K562 (cell line): ENCODE results near the gene ADRA2B. TPM values are rescaled to one million over a fixed set of nuclear protein-coding genes. Genes with fewer than 3 reads are reported as not detected.

Source experiments
- ATAC-seq: fragments of 200-7000 bp; cut with Tn5 transposase; 3 replicates; pipeline ENCODE4 v1.9.1; 2020; ENCODE audit warnings: moderate library complexity
- BruUV-seq: library from RNA; stranded (reverse); fragments of 400-500 nt; replicated peaks from 2 replicates; lab custom pipeline; 2021; lab: Mats Ljungman, UMichigan
- CTCF ChIA-PET: fragments of 300-600 bp; formaldehyde crosslinking; extraction: SDS; loops from one replicate; lab custom pipeline; 2021; ENCODE audit warnings: low intra/inter-chr PET ratio; lab: Yijun Ruan, JAX
- POLR2A ChIA-PET: fragments of 300-600, 350-650 bp; sonication (Branson Sonifier 250); formaldehyde crosslinking; extraction: SDS; loops from one replicate; lab custom pipeline; 2021; ENCODE audit warnings: antibody characterized with exemption, inconsistent platforms; lab: Yijun Ruan, JAX
- DNase-seq, 4 experiments: peaks; one replicate each; pipeline versions ENCODE4 v3.0.0 to v3.0.0-alpha.2; 2011 to 2018; ENCODE audit warnings: low spot score in 3 of 4, mixed read lengths in 3 of 4; ENCODE audit errors: extremely low read depth in 1 of 4
- FAIRE-seq: peaks from 2 replicates; lab custom pipeline; 2011; peaks lifted over from hg19 to GRCh38; lab: Jason Lieb, UNC
- H2AFZ ChIP-seq: 2 replicates; pipeline ENCODE4 v1.6.0; 2011; ENCODE audit warnings: low read depth, low read length, control low read depth, inconsistent platforms
- H3K27ac ChIP-seq: fragments of 200-600 bp; 3 replicates; pipeline ENCODE4 v1.8.0; 2011; ENCODE audit warnings: low read depth, mild to moderate bottlenecking, control low read depth, inconsistent platforms, low read length, moderate library complexity, mixed read lengths; ENCODE audit errors: extremely low read depth
- H3K27me3 ChIP-seq, 2 experiments: fragments of 300-600 bp in 1 of 2; 2 replicates in 1 of 2; 3 replicates in 1 of 2; pipeline versions ENCODE4 v1.6.0 to v1.8.0; 2011; ENCODE audit warnings: inconsistent platforms in 2 of 2, low read length in 2 of 2, mild to moderate bottlenecking in 1 of 2, mixed read lengths in 1 of 2, moderate library complexity in 1 of 2; ENCODE audit not compliant: control insufficient read depth in 2 of 2, insufficient read depth in 2 of 2
- H3K36me3 ChIP-seq: fragments of 300-600 bp; 3 replicates; pipeline ENCODE4 v1.8.0; 2011; ENCODE audit warnings: mild to moderate bottlenecking, low read length, inconsistent platforms; ENCODE audit not compliant: control insufficient read depth, insufficient read depth
- H3K4me1 ChIP-seq, 2 experiments: fragments of 200-600 bp in 1 of 2; replicated peaks in 1 of 2; 2 replicates in 1 of 2; 3 replicates in 1 of 2; pipeline versions ENCODE4 v1.5.1 to v1.8.0; 2011; ENCODE audit warnings: inconsistent platforms in 2 of 2, low read length in 2 of 2, mild to moderate bottlenecking in 1 of 2, mixed read lengths in 1 of 2, moderate library complexity in 1 of 2; ENCODE audit not compliant: control insufficient read depth in 2 of 2, insufficient read depth in 2 of 2
- H3K4me2 ChIP-seq: 2 replicates; pipeline ENCODE4 v1.6.1; 2011; ENCODE audit warnings: low read length, control low read depth, inconsistent platforms, mixed read lengths; ENCODE audit not compliant: insufficient read depth
- H3K4me3 ChIP-seq: fragments of 200-600 bp; sonication (generic), shearing (Covaris generic); 2 replicates; pipeline ENCODE4 v1.5.1; 2016; ENCODE audit warnings: control low read depth, inconsistent platforms
- H3K79me2 ChIP-seq: fragments of 200-600 bp; 3 replicates; pipeline ENCODE4 v1.8.0; 2011; ENCODE audit warnings: low read length, inconsistent platforms; ENCODE audit not compliant: control insufficient read depth, insufficient read depth
- H3K9ac ChIP-seq, 2 experiments: 2 replicates each; pipeline versions ENCODE4 v1.6.0 to v1.6.1; 2011; ENCODE audit warnings: low read depth in 2 of 2, low read length in 2 of 2, control low read depth in 1 of 2, inconsistent platforms in 1 of 2, mild to moderate bottlenecking in 1 of 2, mixed read lengths in 1 of 2; ENCODE audit not compliant: insufficient read depth in 1 of 2
- H3K9me1 ChIP-seq: one replicate; pipeline ENCODE4 v1.6.0; 2011; ENCODE audit warnings: inconsistent platforms, mild to moderate bottlenecking, low read length, moderate library complexity; ENCODE audit not compliant: control insufficient read depth, insufficient read depth
- H3K9me3 ChIP-seq: replicated peaks from 2 replicates; pipeline ENCODE4 v1.5.1; 2011; ENCODE audit warnings: low read depth, low read length, inconsistent platforms; ENCODE audit not compliant: control insufficient read depth, insufficient read depth
- H4K20me1 ChIP-seq: replicated peaks from 2 replicates; pipeline ENCODE4 v1.6.1; 2011; ENCODE audit warnings: low read length, inconsistent platforms, mixed read lengths; ENCODE audit not compliant: control insufficient read depth, insufficient read depth
- HEY1 ChIP-seq: fragments of 250-450 bp; sonication (Bioruptor Pico); IDR thresholded peaks from 2 replicates; pipeline ENCODE4 v1.5.0; 2020; ENCODE audit warnings: mild to moderate bottlenecking, moderate library complexity, borderline replicate concordance
- MYNN ChIP-seq, 2 experiments: sonication (generic); formaldehyde crosslinking in 1 of 2; IDR thresholded peaks; 2 replicates each; pipeline versions ENCODE4 v1.5.0 to v1.6.1; 2016 to 2020; ENCODE audit warnings: antibody characterized with exemption in 1 of 2, missing genetic modification reagents in 1 of 2
- NFIC ChIP-seq: fragments of 450-650 bp; IDR thresholded peaks from 2 replicates; pipeline ENCODE4 v1.6.1; 2017; ENCODE audit warnings: mild to moderate bottlenecking, inconsistent platforms
- SMARCE1 ChIP-seq: fragments of 450-650 bp; IDR thresholded peaks from 2 replicates; pipeline ENCODE4 v1.7.1; 2016; ENCODE audit warnings: mild to moderate bottlenecking
- WGBS: fragments of 100-300 bp; shearing (Covaris generic); methylation state at CpG from one replicate; pipeline ENCODE4 v1.1.6; 2016; ENCODE audit warnings: low coverage, mixed read lengths; ENCODE audit not compliant: insufficient coverage; ENCODE audit errors: missing lambda C conversion rate; 5-methylcytosine and 5-hydroxymethylcytosine counted together
- in situ Hi-C: fragments of 300-500 bp; cut with MboI; formaldehyde crosslinking; loops from 4 replicates; pipeline ENCODE4 v1.15.0; 2018; ENCODE audit warnings: inconsistent platforms, mixed read lengths
- intact Hi-C: fragments of 100-400 bp; cut with micrococcal nuclease; formaldehyde crosslinking; loops from 2 replicates; pipeline ENCODE4 v1.14.2; 2022
- polyA plus RNA-seq, 8 experiments: library from polyadenylated mRNA; depleted of rRNA in 4 of 8; stranded (reverse) in 5 of 8; unstranded in 3 of 8; fragments of >200 nt; fragmentation: Nextera tagmentation in 2 of 8; fragmentation: Illumina TruSeq in 1 of 8; extraction: Ambion mirVana in 2 of 8; extraction: Trizol in 1 of 8; gene quantifications; 2 replicates each; pipeline versions ENCODE4 v1.2.1 to v1.2.3, GENCODE V29; 2011 to 2014; ENCODE audit warnings: inconsistent platforms in 1 of 8, missing spikeins in 1 of 8
- total RNA-seq, 7 experiments: library from RNA; depleted of rRNA in 6 of 7; stranded (reverse); fragments of >200 nt in 6 of 7; fragmentation: Illumina TruSeq in 2 of 7; extraction: Trizol in 2 of 7; gene quantifications; 2 replicates each; pipeline versions ENCODE4 v1.2.1 to v1.2.3, GENCODE V29; 2011 to 2021; ENCODE audit warnings: low replicate concordance in 1 of 7
- TF ChIP-seq, protein P1 (sequence below): fragments of 250-450 bp; sonication (Bioruptor Pico); IDR thresholded peaks from 2 replicates; pipeline ENCODE4 v1.4.0; 2020; ENCODE audit warnings: borderline replicate concordance

The ADRA2B gene
- total and polyA plus RNA-seq, 9 of the 15 experiments (the other 6 are each of a cell fraction or from before 2014, with no cell fraction given), result not detected

- Histone ChIP-seq H3K4me2 (no peak overlapping the region), H3K4me1 (no peaks in the 10 kb centered on the region), H3K9me3 (no peaks in the 10 kb centered on the region), H4K20me1 (no peaks in the 10 kb centered on the region), H3K9me1 (no peaks in the 10 kb centered on the region), H3K4me3 (no peak overlapping the region), H3K27ac (no peak overlapping the region), H3K9ac (no peak overlapping the region), H2AFZ (no peak overlapping the region), H3K36me3 (no peaks in the 10 kb centered on the region), H3K27me3 (peaks cover 0 to 5% of the 10 kb centered on the region in 2 experiments; a peak in 3 of 5 replicates), H3K79me2 (no peaks in the 10 kb centered on the region)
- ChIA-PET POLR2A (no interaction called here), CTCF (no interaction called here)
- no peak for FAIRE-seq
- no peak for ATAC-seq
- in situ Hi-C loops, result no loop called here
- 0% methylated on average over 4 of the region's 4 CpGs for whole genome bisulfite sequencing
- TF ChIP-seq HEY1 (no peak), SMARCE1 (no peak), MYNN (IDR thresholded peaks at IDR 0.05) (no peak), MYNN (CRISPR knock-in tag; IDR thresholded peaks at IDR 0.05) (no peak), NFIC (no peak)
- TF ChIP-seq, protein P1, sequence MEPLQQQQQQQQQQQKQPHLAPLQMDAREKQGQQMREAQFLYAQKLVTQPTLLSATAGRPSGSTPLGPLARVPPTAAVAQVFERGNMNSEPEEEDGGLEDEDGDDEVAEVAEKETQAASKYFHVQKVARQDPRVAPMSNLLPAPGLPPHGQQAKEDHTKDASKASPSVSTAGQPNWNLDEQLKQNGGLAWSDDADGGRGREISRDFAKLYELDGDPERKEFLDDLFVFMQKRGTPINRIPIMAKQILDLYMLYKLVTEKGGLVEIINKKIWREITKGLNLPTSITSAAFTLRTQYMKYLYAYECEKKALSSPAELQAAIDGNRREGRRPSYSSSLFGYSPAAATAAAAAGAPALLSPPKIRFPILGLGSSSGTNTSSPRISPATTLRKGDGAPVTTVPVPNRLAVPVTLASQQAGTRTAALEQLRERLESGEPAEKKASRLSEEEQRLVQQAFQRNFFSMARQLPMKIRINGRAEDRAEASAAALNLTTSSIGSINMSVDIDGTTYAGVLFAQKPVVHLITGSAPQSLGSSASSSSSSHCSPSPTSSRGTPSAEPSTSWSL, result no peak
- BruUV-seq, result no TSS peak
- intact Hi-C loops, result no loop called here
- no peak for DNase-seq
Measured at GRCh38 chr2:96065381-96065930, 50.9 kb downstream of the ADRA2B start.
